Measurements from ENCODE around the gene CFAP20DC.

- no peak for TF ChIP-seq POLR2AphosphoS5 (IDR thresholded peaks at IDR 0.05)
- TF ChIP-seq POLR2A (IDR thresholded peaks at IDR 0.05) = no peak
- no peak for TF ChIP-seq CTCF (IDR thresholded peaks at IDR 0.05)
- TF ChIP-seq EP300 (IDR thresholded peaks at IDR 0.05) = no peak
These were observed 303.1 kb downstream of the CFAP20DC start for GRCh38 chr3:58746758-58747157.
